Fibroblast of mammary gland (primary cell): Measurements from ENCODE around the gene PAK1IP1.
"Not testable (repeated sequence)": the region's sequence is repeated elsewhere in the genome, so short reads cannot be mapped to it uniquely, and the experiment has no call there.

Source experiments
- DNase-seq: peaks from one replicate; pipeline ENCODE4 v3.0.0-alpha.2; 2010; ENCODE audit warnings: low read depth
- H3K4me3 ChIP-seq: 2 replicates; pipeline ENCODE4 v1.5.1; 2011; ENCODE audit warnings: low read depth, mild to moderate bottlenecking, low read length, moderate library complexity; ENCODE audit not compliant: control insufficient read depth
- TF ChIP-seq, protein P1 (sequence below): conservative IDR thresholded peaks from 2 replicates; pipeline ENCODE4 v1.5.1; 2011; ENCODE audit warnings: low read depth, low read length, inconsistent platforms; ENCODE audit not compliant: control insufficient read depth, insufficient read depth

Gene PAK1IP1, protein sequence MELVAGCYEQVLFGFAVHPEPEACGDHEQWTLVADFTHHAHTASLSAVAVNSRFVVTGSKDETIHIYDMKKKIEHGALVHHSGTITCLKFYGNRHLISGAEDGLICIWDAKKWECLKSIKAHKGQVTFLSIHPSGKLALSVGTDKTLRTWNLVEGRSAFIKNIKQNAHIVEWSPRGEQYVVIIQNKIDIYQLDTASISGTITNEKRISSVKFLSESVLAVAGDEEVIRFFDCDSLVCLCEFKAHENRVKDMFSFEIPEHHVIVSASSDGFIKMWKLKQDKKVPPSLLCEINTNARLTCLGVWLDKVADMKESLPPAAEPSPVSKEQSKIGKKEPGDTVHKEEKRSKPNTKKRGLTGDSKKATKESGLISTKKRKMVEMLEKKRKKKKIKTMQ

DNA sequence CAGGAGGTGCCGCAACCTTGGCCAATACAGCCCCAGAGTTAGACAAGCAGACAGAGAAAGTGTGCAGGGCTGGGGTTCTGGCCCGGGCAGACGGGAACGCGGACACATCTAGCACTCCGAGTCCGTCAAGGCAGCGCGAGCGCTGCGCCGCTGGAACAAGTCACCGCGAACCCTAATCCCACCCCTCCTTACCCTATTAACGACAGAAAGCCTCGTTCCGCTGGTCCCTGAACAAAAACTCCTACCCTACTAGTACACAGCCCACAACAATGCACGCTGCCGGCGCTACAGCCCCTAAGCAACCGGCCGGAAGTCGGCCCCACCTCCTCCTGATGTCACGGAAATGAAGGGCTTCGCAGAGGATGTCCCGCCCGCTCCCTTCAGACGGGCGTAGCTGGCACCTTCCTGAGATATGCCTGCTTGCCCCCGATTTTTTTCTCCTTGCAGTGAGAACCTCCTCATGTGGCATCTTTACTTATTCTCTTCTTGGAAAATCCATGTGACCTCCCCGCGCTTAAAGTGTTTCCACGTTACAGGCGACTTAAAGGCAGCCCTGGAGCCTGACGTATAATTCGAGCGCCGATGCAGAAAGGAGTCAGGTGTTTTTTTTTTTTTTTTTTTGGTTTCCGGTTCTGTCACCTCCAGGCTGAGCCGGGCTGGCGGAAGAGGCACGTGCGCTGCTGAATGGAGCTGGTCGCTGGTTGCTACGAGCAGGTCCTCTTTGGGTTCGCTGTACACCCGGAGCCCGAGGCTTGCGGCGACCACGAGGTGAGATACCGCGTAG lies at the start of gene PAK1IP1, which contains the start of gene C6orf52:
Gene PAK1IP1 (plus strand): TSS at position 671 of the 784 bp plus-strand sequence. CDS start 14 bp downstream, at position 685.
Gene C6orf52 (minus strand): TSS at position 315 of the 784 bp plus-strand sequence. CDS start 7,066 bp downstream, outside the sequence.
- TF ChIP-seq, protein P1, sequence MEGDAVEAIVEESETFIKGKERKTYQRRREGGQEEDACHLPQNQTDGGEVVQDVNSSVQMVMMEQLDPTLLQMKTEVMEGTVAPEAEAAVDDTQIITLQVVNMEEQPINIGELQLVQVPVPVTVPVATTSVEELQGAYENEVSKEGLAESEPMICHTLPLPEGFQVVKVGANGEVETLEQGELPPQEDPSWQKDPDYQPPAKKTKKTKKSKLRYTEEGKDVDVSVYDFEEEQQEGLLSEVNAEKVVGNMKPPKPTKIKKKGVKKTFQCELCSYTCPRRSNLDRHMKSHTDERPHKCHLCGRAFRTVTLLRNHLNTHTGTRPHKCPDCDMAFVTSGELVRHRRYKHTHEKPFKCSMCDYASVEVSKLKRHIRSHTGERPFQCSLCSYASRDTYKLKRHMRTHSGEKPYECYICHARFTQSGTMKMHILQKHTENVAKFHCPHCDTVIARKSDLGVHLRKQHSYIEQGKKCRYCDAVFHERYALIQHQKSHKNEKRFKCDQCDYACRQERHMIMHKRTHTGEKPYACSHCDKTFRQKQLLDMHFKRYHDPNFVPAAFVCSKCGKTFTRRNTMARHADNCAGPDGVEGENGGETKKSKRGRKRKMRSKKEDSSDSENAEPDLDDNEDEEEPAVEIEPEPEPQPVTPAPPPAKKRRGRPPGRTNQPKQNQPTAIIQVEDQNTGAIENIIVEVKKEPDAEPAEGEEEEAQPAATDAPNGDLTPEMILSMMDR = no peak
- peak within 1 kb of the TSS; percentile 92 for H3K4me3 ChIP-seq
- peak; percentile 91 for DNase-seq

DNA sequence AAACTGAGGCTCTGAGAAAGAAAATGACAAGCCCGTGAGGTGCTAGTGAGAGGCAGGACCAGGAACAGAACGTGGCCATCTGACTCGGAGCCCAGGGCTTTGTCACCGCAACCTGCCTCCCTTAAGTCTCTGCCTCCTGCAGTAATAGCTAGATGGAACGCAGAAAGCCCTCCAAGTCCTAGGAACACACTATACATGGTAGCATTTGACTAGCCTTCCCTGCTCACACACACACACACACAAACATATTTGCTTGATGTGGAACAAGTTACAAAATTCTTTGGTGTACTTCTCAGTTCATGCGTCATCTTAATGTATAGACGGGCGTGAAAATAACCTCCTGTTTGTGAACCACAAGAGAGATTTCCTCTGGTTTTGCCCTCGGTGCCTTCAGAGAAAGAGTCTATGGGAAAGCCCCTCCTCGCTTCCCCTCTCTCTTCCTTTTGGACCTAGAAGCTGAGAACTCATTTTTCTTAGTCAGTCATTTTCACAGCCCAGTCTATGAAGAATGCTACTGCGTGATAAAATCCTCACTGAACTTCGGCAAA lies 39.2 kb upstream of the PAK1IP1 start:
- DNase-seq = no peak
- H3K4me3 ChIP-seq = no peak overlapping the region
- TF ChIP-seq, protein P1 = no peak

DNA sequence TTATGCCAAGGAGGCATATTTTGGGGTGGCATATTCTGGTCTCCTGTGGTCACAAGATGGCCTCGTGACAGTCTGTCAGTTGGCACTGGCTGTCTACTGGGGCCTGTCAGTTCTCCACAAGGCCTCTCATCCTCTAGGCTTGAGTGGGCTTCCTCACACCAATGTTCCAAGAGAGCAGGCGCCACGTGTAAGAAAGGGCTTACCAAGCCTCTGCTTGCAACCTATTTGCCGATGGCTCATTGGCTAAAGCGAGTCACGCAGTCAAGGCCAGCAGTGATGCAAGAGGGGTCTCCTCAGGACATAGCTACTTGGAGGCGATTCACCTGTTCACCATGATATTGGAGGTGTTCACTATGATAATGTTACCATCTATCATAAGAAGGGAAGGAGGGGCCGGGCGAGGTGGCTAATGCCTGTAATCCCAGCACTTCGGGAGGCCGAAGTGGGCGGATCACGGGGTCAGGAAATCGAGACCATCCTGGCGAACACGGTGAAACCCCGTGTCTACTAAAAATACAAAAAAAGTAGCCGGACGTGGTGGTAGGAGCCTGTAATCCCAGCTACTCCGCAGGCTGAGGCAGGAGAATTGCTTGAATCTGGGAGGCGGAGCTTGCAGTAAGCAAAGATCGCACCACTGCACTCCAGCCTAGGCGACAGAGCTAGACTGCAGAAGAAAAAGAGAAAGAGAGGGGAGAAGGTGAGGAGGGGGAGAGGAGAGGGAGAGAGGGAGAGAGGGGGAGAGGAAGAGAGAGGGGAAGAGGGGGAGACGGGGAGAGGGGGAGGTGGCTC lies 35.7 kb upstream of the PAK1IP1 start:
- no peak overlapping the region for H3K4me3 ChIP-seq
- TF ChIP-seq, protein P1 = no peak
- DNase-seq = no peak

DNA sequence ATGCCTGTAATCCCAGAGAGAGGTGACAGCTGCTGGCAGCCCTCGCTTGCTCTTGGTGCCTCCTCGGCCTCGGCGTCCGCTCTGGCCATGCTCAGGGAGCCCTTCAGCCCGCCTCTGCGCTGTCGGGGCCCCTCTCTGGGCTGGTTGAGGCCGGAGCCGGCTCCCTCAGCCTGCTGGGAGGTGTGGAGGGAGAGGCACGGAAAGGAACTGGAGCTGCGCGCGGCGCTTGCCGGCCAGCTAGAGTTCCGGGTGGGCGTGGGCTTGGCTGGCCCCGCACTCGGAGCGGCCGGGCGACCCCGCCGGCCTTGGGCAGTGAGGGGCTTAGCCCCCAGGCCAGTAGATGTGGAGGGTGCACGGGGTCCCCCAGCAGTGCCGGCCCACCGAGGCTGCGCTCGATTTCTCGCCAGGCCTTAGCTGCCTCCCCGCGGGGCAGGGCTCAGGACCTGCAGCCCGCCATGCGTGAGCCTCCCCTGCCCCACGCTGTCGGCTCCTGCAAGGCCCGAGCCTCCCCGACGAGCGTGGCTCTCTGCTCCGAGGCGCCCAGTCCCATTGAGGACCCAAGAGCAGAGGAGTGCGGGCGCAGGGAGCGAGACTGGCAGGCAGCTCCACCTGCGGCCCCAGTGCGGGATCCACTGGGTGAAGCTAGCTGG lies 34.9 kb upstream of the PAK1IP1 start:
- no peak for DNase-seq
- no peak overlapping the region for H3K4me3 ChIP-seq
- TF ChIP-seq, protein P1 = no peak

- not testable (repeated sequence) for H3K4me3 ChIP-seq, DNase-seq
These were observed 34.2 kb upstream of the PAK1IP1 start for GRCh38 chr6:10660431-10661191.

DNA sequence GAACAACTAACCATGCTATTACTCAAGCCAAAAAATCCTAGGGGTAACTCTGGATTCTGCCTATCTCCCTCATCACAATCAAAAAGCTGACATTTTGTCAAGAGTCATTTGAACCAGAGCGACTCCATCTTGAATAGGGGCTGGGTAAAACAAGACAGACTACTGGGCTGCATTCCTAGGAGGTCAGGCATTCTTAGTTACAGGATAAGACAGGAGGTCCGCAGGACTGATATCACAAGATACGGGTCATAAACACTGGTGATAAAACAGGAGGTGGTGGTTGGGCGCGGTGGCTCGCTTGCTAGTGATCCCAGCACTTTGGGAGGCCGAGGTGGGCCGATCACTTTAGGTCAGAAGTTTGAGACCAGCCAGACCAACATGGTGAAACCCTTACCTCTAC lies 32.6 kb upstream of the PAK1IP1 start:
- DNase-seq = no peak
- TF ChIP-seq, protein P1 = no peak
- no peak overlapping the region for H3K4me3 ChIP-seq
